Upper lobe of right lung (tissue), 1 donor: ENCODE data around the gene GJD4. TPM values are rescaled to one million over a fixed set of nuclear protein-coding genes. Genes with fewer than 3 reads are reported as not detected.

Experiments
- ATAC-seq: fragments of 200-7000 bp; cut with Tn5 transposase; one replicate; pipeline ENCODE4 v1.9.1; 2020; ENCODE audit warnings: mild to moderate bottlenecking, moderate library complexity
- DNase-seq: peaks from one replicate; pipeline ENCODE4 v3.0.0-alpha.2; 2020
- H3K27ac ChIP-seq: fragments of 200-600 bp; one replicate; pipeline ENCODE4 v1.8.0; 2022
- H3K27me3 ChIP-seq: fragments of 200-600 bp; one replicate; pipeline ENCODE4 v1.8.0; 2022; ENCODE audit warnings: mild to moderate bottlenecking
- H3K36me3 ChIP-seq: fragments of 200-600 bp; one replicate; pipeline ENCODE4 v1.8.0; 2022
- H3K4me1 ChIP-seq: fragments of 200-600 bp; one replicate; pipeline ENCODE4 v1.8.0; 2022
- H3K4me3 ChIP-seq: fragments of 200-600 bp; one replicate; pipeline ENCODE4 v1.8.0; 2022; ENCODE audit warnings: mild to moderate bottlenecking
- H3K9me3 ChIP-seq: fragments of 200-600 bp; one replicate; pipeline ENCODE4 v1.8.0; 2022
- intact Hi-C: fragments of 100-400 bp; cut with DNase I; formaldehyde crosslinking; loops from one replicate; pipeline ENCODE4 v1.11.0; 2022
- total RNA-seq: library from RNA; stranded (reverse); fragmentation: NEBNext Ultra II Directional; extraction: Animal tissue kit (Norgen Biotek cat#: 25700); gene quantifications from one replicate; pipeline ENCODE4 v1.2.1, GENCODE V29; 2021
- TF ChIP-seq, protein P1 (sequence below): fragments of 200-600 bp; IDR thresholded peaks from one replicate; pipeline ENCODE4 v1.8.0; 2022; ENCODE audit warnings: antibody characterized with exemption
- donor health status: DM: no; HTN: yes; CAD: no; lungs with severe emphysema.

The GJD4 gene
- total RNA-seq, 1 donor from 2014 or later: not detected

DNA sequence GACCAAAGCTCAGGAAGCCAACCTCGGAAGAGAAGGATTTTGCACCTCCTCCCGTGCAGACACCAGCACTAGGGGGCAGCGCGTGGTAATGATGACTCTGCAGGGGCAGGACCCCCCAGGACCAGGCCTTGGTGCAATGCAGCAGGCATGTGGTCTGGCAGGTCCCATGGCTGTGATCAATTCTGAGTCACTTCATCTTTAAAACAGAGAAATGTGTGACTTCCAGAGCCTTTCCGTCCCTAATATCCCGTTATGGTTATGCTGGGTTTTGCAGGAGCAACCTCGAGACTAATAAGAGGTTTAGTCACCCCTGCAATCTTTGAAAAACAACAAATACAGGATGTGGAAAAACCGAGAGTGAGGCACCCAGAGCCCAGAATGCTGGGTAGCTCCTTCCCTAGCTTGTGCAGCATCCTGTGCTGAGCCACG is 30.2 kb upstream of the GJD4 start:
- intact Hi-C loops: no loop called here
- Histone ChIP-seq H3K4me1 (no peaks in the 10 kb centered on the region), H3K4me3 (no peak overlapping the region), H3K27me3 (no peaks in the 10 kb centered on the region), H3K36me3 (peaks cover 33% of the 10 kb centered on the region), H3K9me3 (no peaks in the 10 kb centered on the region), H3K27ac (no peak overlapping the region)
- TF ChIP-seq, protein P1, sequence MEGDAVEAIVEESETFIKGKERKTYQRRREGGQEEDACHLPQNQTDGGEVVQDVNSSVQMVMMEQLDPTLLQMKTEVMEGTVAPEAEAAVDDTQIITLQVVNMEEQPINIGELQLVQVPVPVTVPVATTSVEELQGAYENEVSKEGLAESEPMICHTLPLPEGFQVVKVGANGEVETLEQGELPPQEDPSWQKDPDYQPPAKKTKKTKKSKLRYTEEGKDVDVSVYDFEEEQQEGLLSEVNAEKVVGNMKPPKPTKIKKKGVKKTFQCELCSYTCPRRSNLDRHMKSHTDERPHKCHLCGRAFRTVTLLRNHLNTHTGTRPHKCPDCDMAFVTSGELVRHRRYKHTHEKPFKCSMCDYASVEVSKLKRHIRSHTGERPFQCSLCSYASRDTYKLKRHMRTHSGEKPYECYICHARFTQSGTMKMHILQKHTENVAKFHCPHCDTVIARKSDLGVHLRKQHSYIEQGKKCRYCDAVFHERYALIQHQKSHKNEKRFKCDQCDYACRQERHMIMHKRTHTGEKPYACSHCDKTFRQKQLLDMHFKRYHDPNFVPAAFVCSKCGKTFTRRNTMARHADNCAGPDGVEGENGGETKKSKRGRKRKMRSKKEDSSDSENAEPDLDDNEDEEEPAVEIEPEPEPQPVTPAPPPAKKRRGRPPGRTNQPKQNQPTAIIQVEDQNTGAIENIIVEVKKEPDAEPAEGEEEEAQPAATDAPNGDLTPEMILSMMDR: no peak
- no peak for ATAC-seq
- no peak for DNase-seq

DNA sequence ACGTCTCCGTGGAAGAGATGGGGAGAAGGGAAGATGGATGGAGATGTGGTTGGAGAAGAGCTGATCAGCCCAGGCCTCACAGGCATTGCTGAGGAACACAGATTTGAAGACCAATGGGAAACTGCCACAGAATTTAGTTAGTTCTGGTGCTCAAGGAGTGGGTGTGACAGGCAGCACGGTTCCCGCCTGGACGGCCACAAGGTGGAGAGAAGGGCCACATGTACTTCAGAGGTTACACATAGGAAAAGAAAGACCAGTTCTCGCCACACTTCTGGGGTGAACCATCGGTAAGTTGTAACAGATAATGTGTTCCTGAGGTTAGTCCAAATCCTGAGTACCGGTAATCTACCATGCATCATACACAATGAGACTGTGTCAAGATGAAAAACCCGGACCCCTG is 29.5 kb upstream of the GJD4 start:
- ATAC-seq: no peak
- H3K4me1 ChIP-seq: no peaks in the 10 kb centered on the region
- no peak overlapping the region for H3K4me3 ChIP-seq
- no peaks in the 10 kb centered on the region for H3K9me3 ChIP-seq
- no peak for DNase-seq
- no peaks in the 10 kb centered on the region for H3K27me3 ChIP-seq
- peaks cover 28% of the 10 kb centered on the region for H3K36me3 ChIP-seq
- no peak overlapping the region for H3K27ac ChIP-seq
- intact Hi-C loops: no loop called here
- TF ChIP-seq, protein P1: no peak

DNA sequence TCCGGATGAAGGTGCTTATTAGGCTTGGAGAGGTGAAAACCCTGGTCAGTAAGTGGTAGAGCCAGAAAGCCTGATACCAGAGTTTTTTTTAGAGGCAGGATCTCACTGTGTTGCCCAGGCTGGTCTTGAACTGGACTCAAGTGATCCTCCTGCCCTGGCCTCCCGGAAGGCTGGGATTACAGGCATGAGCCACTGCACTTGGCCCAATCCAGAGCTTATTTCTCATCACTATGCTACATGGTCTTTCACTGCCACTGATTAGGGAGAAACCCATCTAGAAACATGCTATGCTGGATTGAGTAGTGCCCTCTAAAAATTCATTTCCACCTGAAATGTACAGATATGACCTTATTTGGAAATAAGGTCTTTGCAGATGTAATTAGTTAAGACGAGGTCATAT is 28.4 kb upstream of the GJD4 start:
- no peaks in the 10 kb centered on the region for H3K4me1 ChIP-seq
- ATAC-seq: no peak
- no peaks in the 10 kb centered on the region for H3K27me3 ChIP-seq
- intact Hi-C loops: no loop called here
- peaks cover 24% of the 10 kb centered on the region for H3K36me3 ChIP-seq
- no peak overlapping the region for H3K4me3 ChIP-seq
- no peaks in the 10 kb centered on the region for H3K9me3 ChIP-seq
- no peak overlapping the region for H3K27ac ChIP-seq
- no peak for DNase-seq
- TF ChIP-seq, protein P1: no peak

DNA sequence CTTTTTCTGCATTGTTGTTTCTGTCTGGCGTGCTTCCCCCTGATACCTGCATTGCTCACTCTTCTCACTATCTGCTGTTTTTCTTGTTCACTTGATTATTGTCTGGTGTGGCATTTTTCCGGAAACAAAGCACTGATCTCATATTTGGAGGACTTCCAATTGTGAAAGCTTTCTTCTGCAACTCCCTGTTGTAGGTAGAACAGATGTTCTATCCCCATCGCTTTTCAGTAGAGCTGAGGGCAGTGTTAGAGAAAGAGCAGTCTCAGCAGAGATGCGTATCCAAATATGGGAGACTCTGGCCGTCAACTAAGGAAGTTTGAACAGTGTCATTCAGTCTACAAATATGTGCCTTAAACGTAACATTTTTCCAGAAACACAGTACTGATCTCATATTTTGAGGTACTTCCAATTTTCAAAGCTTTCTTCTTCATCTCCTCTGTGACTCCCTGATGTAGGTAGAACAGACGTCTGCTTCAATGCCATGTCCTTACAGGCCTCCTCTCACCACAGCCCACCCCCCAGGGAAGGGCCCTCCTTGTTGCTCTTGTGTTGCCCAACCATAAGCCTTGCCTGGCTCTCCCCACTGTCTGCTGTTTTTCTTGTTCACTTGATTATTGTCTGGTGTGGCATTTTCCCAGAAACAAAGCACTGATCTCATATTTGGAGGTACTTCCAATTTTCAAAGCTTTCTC is 27.1 kb upstream of the GJD4 start:
- H3K27ac ChIP-seq: no peak overlapping the region
- ATAC-seq: no peak
- TF ChIP-seq, protein P1: no peak

DNA sequence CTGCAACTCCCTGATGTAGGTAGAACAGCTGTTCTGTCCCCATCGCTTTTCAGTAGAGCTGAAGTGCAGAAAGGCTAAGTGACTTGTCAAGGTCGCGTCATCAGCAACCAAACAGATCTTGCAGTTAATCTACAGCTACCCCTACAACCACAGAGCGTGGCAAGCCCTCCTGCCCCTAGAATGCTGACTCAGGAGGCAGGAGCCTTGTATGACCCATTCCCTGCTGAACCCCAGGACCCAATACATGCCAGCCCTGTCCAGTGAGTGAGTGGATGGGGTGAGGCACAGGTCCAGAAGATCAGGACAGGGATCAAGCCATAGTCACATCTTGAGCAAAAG is 26.6 kb upstream of the GJD4 start:
- Histone ChIP-seq H3K27ac (no peak overlapping the region), H3K4me3 (no peak overlapping the region), H3K36me3 (peaks cover 14% of the 10 kb centered on the region), H3K4me1 (no peaks in the 10 kb centered on the region), H3K27me3 (no peaks in the 10 kb centered on the region), H3K9me3 (no peaks in the 10 kb centered on the region)
- TF ChIP-seq, protein P1: no peak
- ATAC-seq: peak; percentile 14
- intact Hi-C loops: no loop called here
- no peak for DNase-seq

More for the DNA sequence above, 27.1 kb upstream of the GJD4 start:
- H3K27me3 ChIP-seq: no peaks in the 10 kb centered on the region
- no peaks in the 10 kb centered on the region for H3K9me3 ChIP-seq
- H3K4me1 ChIP-seq: no peaks in the 10 kb centered on the region
- intact Hi-C loops: no loop called here
- no peak overlapping the region for H3K4me3 ChIP-seq
- DNase-seq: no peak
- peaks cover 19% of the 10 kb centered on the region for H3K36me3 ChIP-seq

DNA sequence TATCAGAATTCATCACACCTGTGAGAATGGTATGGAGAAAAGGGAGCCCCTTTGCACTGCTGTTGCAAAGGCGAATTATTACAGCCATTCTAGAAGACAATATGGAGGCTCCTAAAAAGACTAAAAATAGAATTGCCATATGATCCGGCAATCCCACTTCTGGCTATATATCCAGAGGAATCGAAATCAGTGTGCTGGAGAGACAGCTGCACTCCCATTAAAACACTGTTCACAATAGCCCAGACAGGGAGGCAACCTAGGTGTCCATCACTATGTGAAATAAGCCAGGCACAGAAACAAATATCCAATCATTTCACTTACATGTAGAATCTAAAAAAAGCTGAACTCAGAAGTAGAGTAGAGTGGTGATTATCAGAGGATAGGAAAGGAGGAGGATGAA is 26.0 kb upstream of the GJD4 start:
- DNase-seq (no peak), ATAC-seq (no peak)
- H3K9me3 ChIP-seq: no peaks in the 10 kb centered on the region
- TF ChIP-seq, protein P1: no peak
- no peaks in the 10 kb centered on the region for H3K27me3 ChIP-seq
- no peak overlapping the region for H3K27ac ChIP-seq
- H3K4me1 ChIP-seq: no peaks in the 10 kb centered on the region
- H3K4me3 ChIP-seq: no peak overlapping the region
- peaks cover 11% of the 10 kb centered on the region for H3K36me3 ChIP-seq
- intact Hi-C loops: no loop called here
